Measurements from ENCODE around the gene GTF3C2. TPM values are rescaled to one million over a fixed set of nuclear protein-coding genes. Genes with fewer than 3 reads are reported as not detected.

GTF3C2 gene
- total and polyA plus RNA-seq, 2 of the 13 experiments (the other 11 are each of a cell fraction or from before 2014, with no cell fraction given) = 77.5 to 130 TPM

DNA sequence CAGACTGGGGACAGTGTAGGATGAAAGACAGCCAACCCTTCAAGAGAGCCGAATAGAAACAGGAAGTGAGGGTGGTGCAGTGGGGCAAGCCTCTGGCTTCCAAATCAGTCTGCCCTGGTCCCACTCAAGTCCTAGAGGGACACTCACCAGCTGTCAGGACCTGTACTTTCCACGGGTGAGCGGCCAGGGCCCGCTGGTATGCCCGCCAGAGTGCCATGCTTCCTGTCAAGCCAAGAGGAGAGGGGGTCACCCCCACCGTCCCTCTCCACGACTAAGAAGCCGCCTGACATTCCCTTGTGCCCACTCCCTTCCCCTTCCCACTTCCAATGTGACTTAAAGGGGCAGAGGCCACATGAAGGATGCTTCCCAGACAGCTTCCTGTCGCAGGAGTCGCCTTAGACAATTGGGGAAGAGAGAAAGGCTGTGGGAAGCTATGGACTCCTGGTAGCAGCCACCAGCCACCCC, 34.2 kb downstream of the GTF3C2 start (continued):
- TF ChIP-seq, protein P1, sequence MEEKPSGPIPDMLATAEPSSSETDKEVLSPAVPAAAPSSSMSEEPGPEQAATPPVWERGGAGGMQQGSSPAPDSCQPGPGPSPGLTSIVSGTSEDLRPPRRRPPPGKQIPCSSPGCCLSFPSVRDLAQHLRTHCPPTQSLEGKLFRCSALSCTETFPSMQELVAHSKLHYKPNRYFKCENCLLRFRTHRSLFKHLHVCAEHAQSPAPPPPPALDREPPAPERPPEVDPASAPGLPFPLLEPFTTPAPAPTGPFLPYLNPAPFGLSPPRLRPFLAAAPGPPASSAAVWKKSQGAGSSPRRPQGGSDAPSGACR (CRISPR knock-in tag; IDR thresholded peaks at IDR 0.05) = no peak; the same call in 1 of the 2 replicates
- TF ChIP-seq IRX3 (CRISPR knock-in tag; IDR thresholded peaks at IDR 0.05; ENCODE audit: borderline replicate concordance, low read depth) (no peak; the same call in none of the 2 replicates), NFE2L1 (CRISPR knock-in tag; IDR thresholded peaks at IDR 0.05; ENCODE audit: borderline replicate concordance) (no peak), MTA1 (CRISPR knock-in tag; IDR thresholded peaks at IDR 0.05; ENCODE audit: borderline replicate concordance) (0 out of 2 replicates have a peak, but pooled peaks have one; percentile 6), MATR3 (CRISPR knock-in tag; IDR thresholded peaks at IDR 0.05) (no peak), DNMT3B (CRISPR knock-in tag; conservative IDR thresholded peaks at IDR 0.05) (no peak), ZNF34 (CRISPR knock-in tag; IDR thresholded peaks at IDR 0.05; ENCODE audit: borderline replicate concordance) (no peak), ZNF432 (CRISPR knock-in tag; IDR thresholded peaks at IDR 0.05; ENCODE audit: borderline replicate concordance) (0 out of 2 replicates have a peak, but pooled peaks have one; percentile 56), PITX1 (CRISPR knock-in tag; IDR thresholded peaks at IDR 0.05) (no peak), FOXP1 (IDR thresholded peaks at IDR 0.05) (no peak), FOXP1 (CRISPR knock-in tag; IDR thresholded peaks at IDR 0.05) (no peak), FLYWCH1 (CRISPR knock-in tag; IDR thresholded peaks at IDR 0.05) (no peak), RORA (CRISPR knock-in tag; IDR thresholded peaks at IDR 0.05) (no peak), PHF5A (CRISPR knock-in tag; IDR thresholded peaks at IDR 0.05; ENCODE audit: low read depth, unreplicated experiment) (no peak)
- TF ChIP-seq, protein P2, sequence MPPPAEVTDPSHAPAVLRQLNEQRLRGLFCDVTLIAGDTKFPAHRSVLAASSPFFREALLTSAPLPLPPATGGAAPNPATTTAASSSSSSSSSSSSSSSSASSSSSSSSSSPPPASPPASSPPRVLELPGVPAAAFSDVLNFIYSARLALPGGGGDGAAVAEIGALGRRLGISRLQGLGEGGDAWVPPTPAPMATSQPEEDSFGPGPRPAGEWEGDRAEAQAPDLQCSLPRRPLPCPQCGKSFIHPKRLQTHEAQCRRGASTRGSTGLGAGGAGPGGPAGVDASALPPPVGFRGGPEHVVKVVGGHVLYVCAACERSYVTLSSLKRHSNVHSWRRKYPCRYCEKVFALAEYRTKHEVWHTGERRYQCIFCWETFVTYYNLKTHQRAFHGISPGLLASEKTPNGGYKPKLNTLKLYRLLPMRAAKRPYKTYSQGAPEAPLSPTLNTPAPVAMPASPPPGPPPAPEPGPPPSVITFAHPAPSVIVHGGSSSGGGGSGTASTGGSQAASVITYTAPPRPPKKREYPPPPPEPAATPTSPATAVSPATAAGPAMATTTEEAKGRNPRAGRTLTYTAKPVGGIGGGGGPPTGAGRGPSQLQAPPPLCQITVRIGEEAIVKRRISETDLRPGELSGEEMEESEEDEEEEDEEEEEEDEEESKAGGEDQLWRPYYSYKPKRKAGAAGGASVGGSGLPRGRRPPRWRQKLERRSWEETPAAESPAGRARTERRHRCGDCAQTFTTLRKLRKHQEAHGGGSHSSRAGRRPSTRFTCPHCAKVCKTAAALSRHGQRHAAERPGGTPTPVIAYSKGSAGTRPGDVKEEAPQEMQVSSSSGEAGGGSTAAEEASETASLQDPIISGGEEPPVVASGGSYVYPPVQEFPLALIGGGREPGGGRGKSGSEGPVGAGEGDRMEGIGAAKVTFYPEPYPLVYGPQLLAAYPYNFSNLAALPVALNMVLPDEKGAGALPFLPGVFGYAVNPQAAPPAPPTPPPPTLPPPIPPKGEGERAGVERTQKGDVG (CRISPR knock-in tag; IDR thresholded peaks at IDR 0.05; ENCODE audit: borderline replicate concordance) = 0 out of 2 replicates have a peak, but pooled peaks have one; percentile 2
- TF ChIP-seq, protein P3, sequence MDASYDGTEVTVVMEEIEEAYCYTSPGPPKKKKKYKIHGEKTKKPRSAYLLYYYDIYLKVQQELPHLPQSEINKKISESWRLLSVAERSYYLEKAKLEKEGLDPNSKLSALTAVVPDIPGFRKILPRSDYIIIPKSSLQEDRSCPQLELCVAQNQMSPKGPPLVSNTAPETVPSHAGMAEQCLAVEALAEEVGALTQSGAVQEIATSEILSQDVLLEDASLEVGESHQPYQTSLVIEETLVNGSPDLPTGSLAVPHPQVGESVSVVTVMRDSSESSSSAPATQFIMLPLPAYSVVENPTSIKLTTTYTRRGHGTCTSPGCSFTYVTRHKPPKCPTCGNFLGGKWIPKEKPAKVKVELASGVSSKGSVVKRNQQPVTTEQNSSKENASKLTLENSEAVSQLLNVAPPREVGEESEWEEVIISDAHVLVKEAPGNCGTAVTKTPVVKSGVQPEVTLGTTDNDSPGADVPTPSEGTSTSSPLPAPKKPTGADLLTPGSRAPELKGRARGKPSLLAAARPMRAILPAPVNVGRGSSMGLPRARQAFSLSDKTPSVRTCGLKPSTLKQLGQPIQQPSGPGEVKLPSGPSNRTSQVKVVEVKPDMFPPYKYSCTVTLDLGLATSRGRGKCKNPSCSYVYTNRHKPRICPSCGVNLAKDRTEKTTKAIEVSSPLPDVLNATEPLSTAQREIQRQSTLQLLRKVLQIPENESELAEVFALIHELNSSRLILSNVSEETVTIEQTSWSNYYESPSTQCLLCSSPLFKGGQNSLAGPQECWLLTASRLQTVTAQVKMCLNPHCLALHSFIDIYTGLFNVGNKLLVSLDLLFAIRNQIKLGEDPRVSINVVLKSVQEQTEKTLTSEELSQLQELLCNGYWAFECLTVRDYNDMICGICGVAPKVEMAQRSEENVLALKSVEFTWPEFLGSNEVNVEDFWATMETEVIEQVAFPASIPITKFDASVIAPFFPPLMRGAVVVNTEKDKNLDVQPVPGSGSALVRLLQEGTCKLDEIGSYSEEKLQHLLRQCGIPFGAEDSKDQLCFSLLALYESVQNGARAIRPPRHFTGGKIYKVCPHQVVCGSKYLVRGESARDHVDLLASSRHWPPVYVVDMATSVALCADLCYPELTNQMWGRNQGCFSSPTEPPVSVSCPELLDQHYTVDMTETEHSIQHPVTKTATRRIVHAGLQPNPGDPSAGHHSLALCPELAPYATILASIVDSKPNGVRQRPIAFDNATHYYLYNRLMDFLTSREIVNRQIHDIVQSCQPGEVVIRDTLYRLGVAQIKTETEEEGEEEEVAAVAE (CRISPR knock-in tag; IDR thresholded peaks at IDR 0.05; ENCODE audit: borderline replicate concordance) = no peak
- TF ChIP-seq, protein P4, sequence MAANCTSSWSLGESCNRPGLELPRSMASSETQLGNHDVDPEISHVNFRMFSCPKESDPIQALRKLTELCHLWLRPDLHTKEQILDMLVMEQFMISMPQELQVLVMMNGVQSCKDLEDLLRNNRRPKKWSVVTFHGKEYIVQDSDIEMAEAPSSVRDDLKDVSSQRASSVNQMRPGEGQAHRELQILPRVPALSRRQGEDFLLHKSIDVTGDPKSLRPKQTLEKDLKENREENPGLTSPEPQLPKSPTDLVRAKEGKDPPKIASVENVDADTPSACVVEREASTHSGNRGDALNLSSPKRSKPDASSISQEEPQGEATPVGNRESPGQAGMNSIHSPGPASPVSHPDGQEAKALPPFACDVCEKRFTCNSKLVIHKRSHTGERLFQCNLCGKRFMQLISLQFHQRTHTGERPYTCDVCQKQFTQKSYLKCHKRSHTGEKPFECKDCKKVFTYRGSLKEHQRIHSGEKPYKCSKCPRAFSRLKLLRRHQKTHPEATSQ (CRISPR knock-in tag; IDR thresholded peaks at IDR 0.05; ENCODE audit: borderline replicate concordance) = peak; percentile 32; the same call in 1 of the 2 replicates
- TF ChIP-seq, protein P5, sequence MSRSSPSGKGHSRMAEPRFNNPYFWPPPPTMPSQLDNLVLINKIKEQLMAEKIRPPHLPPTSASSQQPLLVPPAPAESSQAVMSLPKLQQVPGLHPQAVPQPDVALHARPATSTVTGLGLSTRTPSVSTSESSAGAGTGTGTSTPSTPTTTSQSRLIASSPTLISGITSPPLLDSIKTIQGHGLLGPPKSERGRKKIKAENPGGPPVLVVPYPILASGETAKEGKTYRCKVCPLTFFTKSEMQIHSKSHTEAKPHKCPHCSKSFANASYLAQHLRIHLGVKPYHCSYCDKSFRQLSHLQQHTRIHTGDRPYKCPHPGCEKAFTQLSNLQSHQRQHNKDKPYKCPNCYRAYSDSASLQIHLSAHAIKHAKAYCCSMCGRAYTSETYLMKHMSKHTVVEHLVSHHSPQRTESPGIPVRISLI (CRISPR knock-in tag; IDR thresholded peaks at IDR 0.05; ENCODE audit: borderline replicate concordance) = no peak
